HepG2 (cell line): Measurements from ENCODE around the gene SCRT2. TPM values are rescaled to one million over a fixed set of nuclear protein-coding genes. Genes with fewer than 3 reads are reported as not detected.

Experiments
- ARID3A ChIP-seq: IDR thresholded peaks from 2 replicates; pipeline ENCODE4 v1.6.1; 2012; ENCODE audit warnings: low read depth, low read length, improper control_type of control experiment
- ARNTL ChIP-seq: sonication (generic); formaldehyde crosslinking; IDR thresholded peaks from 2 replicates; pipeline ENCODE4 v1.4.0; 2020; ENCODE audit warnings: mild to moderate bottlenecking, missing genetic modification reagents
- BCL6 ChIP-seq: IDR thresholded peaks from 2 replicates; pipeline ENCODE4 v1.6.1; 2016; ENCODE audit warnings: missing genetic modification reagents, missing compliant biosample characterization
- BRCA1 ChIP-seq: sonication (generic); formaldehyde crosslinking; IDR thresholded peaks from 2 replicates; pipeline ENCODE4 v1.4.0; 2020; ENCODE audit warnings: missing genetic modification reagents
- CBX2 ChIP-seq, 2 experiments: fragments of 200-600 bp in 1 of 2; sonication (generic); formaldehyde crosslinking in 1 of 2; IDR thresholded peaks; 2 replicates each; pipeline versions ENCODE4 v1.7.0 to v1.8.1; 2018 to 2022; ENCODE audit warnings: low read depth in 2 of 2, low read length in 1 of 2, mild to moderate bottlenecking in 1 of 2, missing genetic modification reagents in 1 of 2
- CREB3 ChIP-seq: sonication (generic); formaldehyde crosslinking; IDR thresholded peaks from 2 replicates; pipeline ENCODE4 v1.5.0; 2020; ENCODE audit warnings: missing genetic modification reagents
- NFKB2 ChIP-seq: sonication (generic); formaldehyde crosslinking; IDR thresholded peaks from 2 replicates; pipeline ENCODE4 v1.4.0; 2020; ENCODE audit warnings: missing genetic modification reagents, borderline replicate concordance
- RARG ChIP-seq: sonication (generic); formaldehyde crosslinking; IDR thresholded peaks from 2 replicates; pipeline ENCODE4 v1.4.0; 2020; ENCODE audit warnings: low read depth, mild to moderate bottlenecking, missing genetic modification reagents
- SNAPC5 ChIP-seq: sonication (generic); formaldehyde crosslinking; IDR thresholded peaks from 2 replicates; pipeline ENCODE4 v1.8.1; 2023; ENCODE audit warnings: mild to moderate bottlenecking, missing genetic modification reagents, borderline replicate concordance
- TBL1XR1 ChIP-seq: fragments of 150-350 bp; IDR thresholded peaks from 2 replicates; pipeline ENCODE4 v1.6.1; 2014; ENCODE audit warnings: borderline replicate concordance, low read length; ENCODE audit not compliant: partially characterized antibody
- TOPORS ChIP-seq: sonication (generic); formaldehyde crosslinking; IDR thresholded peaks from 2 replicates; pipeline ENCODE4 v1.8.0; 2023; ENCODE audit warnings: mild to moderate bottlenecking, missing genetic modification reagents
- ZBTB33 ChIP-seq: sonication (generic); formaldehyde crosslinking; IDR thresholded peaks from 2 replicates; pipeline ENCODE4 v1.4.0; 2020; ENCODE audit warnings: missing genetic modification reagents
- ZFP90 ChIP-seq: sonication (generic); formaldehyde crosslinking; IDR thresholded peaks from 2 replicates; pipeline ENCODE4 v1.8.0; 2022; ENCODE audit warnings: missing genetic modification reagents, mild to moderate bottlenecking, inconsistent platforms, borderline replicate concordance
- ZFP91 ChIP-seq: sonication (generic); formaldehyde crosslinking; IDR thresholded peaks from 2 replicates; pipeline ENCODE4 v1.9.0; 2022; ENCODE audit warnings: missing genetic modification reagents, mild to moderate bottlenecking, borderline replicate concordance
- ZNF276 ChIP-seq: sonication (generic); formaldehyde crosslinking; IDR thresholded peaks from 2 replicates; pipeline ENCODE4 v1.4.0; 2020; ENCODE audit warnings: mild to moderate bottlenecking, low read depth, missing genetic modification reagents
- ZSCAN9 ChIP-seq: IDR thresholded peaks from 2 replicates; pipeline ENCODE4 v1.6.1; 2016; ENCODE audit warnings: borderline replicate concordance
- polyA plus RNA-seq, 8 experiments: library from polyadenylated mRNA; depleted of rRNA in 3 of 8; stranded (reverse) in 7 of 8; unstranded in 1 of 8; fragments of >200 nt; fragmentation: Illumina TruSeq in 4 of 8; extraction: Trizol in 4 of 8; gene quantifications; 2 replicates each; pipeline versions ENCODE4 v1.2.1 to v1.2.3, GENCODE V29; 2011 to 2016; ENCODE audit warnings: low read depth in 4 of 8, missing spikeins in 1 of 8, mixed read lengths in 1 of 8; ENCODE audit not compliant: insufficient read depth in 1 of 8
- total RNA-seq, 5 experiments: library from RNA; depleted of rRNA; stranded (reverse); fragments of >200 nt; fragmentation: Illumina TruSeq; extraction: Trizol; gene quantifications; 2 replicates each; pipeline ENCODE4 v1.2.3, GENCODE V29; 2016; ENCODE audit warnings: low read depth in 1 of 5

SCRT2 gene
- total and polyA plus RNA-seq, 2 of the 13 experiments (the other 11 are each of a cell fraction or from before 2014, with no cell fraction given) = not detected

GRCh38 chr20:675453-676314 is at the start of gene SCRT2 (continued):
- TF ChIP-seq ZBTB33 (CRISPR knock-in tag) (no peak), CBX2 (IDR thresholded peaks at IDR 0.05; ENCODE audit: low read depth, low read length) (no peak), CBX2 (CRISPR knock-in tag; IDR thresholded peaks at IDR 0.05; ENCODE audit: low read depth) (peak; percentile 97), ZFP90 (peak; percentile 96; the same call in 1 of the 2 replicates), ZSCAN9 (CRISPR knock-in tag) (peak; percentile 97; the same call in 1 of the 2 replicates), CREB3 (peak; percentile 99), NFKB2 (CRISPR knock-in tag) (peak; percentile 96), TBL1XR1 (no peak), ZFP91 (CRISPR knock-in tag) (peak; percentile 48), ARID3A (no peak), SNAPC5 (CRISPR knock-in tag) (peak; percentile 97), RARG (CRISPR knock-in tag) (0 out of 2 replicates have a peak, but pooled peaks have one; percentile 52), TOPORS (CRISPR knock-in tag) (peak; percentile 99), BCL6 (CRISPR knock-in tag) (peak; percentile 59; the same call in 1 of the 2 replicates), ZNF276 (peak; percentile 97), BRCA1 (CRISPR knock-in tag) (peak; percentile 96; the same call in 1 of the 2 replicates), ARNTL (CRISPR knock-in tag) (peak; percentile 68; the same call in 1 of the 2 replicates)
